ENCODE results near the gene HNMT. TPM values are rescaled to one million over a fixed set of nuclear protein-coding genes. Genes with fewer than 3 reads are reported as not detected.

The HNMT gene
- total and polyA plus RNA-seq, 2 donors (not counting 1 experiment from before 2014, with no cell fraction given): 0.24 TPM; not detected in 1

DNA sequence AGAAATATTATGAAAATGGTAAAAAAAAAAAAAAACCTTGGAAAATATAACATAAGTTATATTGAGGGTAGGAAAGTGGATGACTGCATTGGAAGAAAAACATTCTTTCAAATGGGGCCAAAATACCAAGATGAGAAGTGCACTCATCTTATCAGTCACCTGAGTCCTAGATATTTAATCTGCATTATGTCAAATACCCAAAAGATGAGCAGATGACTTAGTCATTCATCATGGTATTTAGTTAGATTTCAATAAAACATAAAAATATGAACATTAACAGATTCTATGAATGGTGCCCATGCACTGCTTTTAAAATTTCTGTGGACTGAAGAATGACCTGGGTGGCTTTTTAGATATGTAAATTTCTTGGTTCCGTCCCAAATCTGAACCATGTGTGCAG, 56.9 kb downstream of the HNMT start:
- H3K4me1 Mint-ChIP-seq: no peaks in the 10 kb centered on the region
- intact Hi-C loops (cut with micrococcal nuclease): no loop called here
- no peaks in the 10 kb centered on the region for H3K9me3 ChIP-seq (ENCODE audit: control extremely low read depth in 1 of 3, control insufficient read depth in 2 of 3, insufficient read depth in 1 of 3, low read length in 2 of 3)
- TF ChIP-seq CTCF (IDR thresholded peaks at IDR 0.05): no peak
- TF ChIP-seq EZH2 (IDR thresholded peaks at IDR 0.05; ENCODE audit: borderline replicate concordance, insufficient read depth, low read depth, low read length, poor library complexity, severe bottlenecking): no peak
- H3K27me3 Mint-ChIP-seq: no peaks in the 10 kb centered on the region
- H3K79me2 ChIP-seq (ENCODE audit: control insufficient read depth, insufficient read depth, low read length): no peaks in the 10 kb centered on the region
- H3K27ac Mint-ChIP-seq: no peak overlapping the region
- no peak overlapping the region for H3K9ac ChIP-seq (ENCODE audit: low read length)
- no peak overlapping the region for H2AFZ ChIP-seq (ENCODE audit: insufficient read depth, low read depth, low read length, poor library complexity, severe bottlenecking)
- WGBS (ENCODE audit: insufficient coverage): no CpG with 5 or more reads among the region's 1 CpG
- no peak overlapping the region for H3K27ac ChIP-seq (ENCODE audit: low read length in 2 of 2)
- DNase-seq (no peak), ATAC-seq (ENCODE audit: low read depth) (no peak)
- no peak overlapping the region for H3K4me2 ChIP-seq (replicated peaks; ENCODE audit: low read depth, low read length, poor library complexity, severe bottlenecking)
- H3K36me3 ChIP-seq (replicated peaks in 1 of 2; ENCODE audit: control extremely low read depth in 1 of 2, control insufficient read depth in 1 of 2, extremely low read depth in 1 of 2, insufficient read depth in 2 of 2, low read length in 1 of 2): no peaks in the 10 kb centered on the region
- H4K20me1 ChIP-seq (ENCODE audit: control insufficient read depth, insufficient read depth, low read length, poor library complexity, severe bottlenecking): no peaks in the 10 kb centered on the region
- ChIA-PET POLR2A (no interaction called here), CTCF (no interaction called here)
- H3K4me3 Mint-ChIP-seq: no peak overlapping the region
- no peak overlapping the region for H3K4me3 ChIP-seq (ENCODE audit: control extremely low read depth in 1 of 5, extremely low read depth in 1 of 5, insufficient read depth in 1 of 5, low read depth in 2 of 5, low read length in 4 of 5)
- no peaks in the 10 kb centered on the region for H3K4me1 ChIP-seq (ENCODE audit: control insufficient read depth in 2 of 2, insufficient read depth in 2 of 2, low read length in 2 of 2)
- H3K9me3 Mint-ChIP-seq (ENCODE audit: insufficient read depth): no peaks in the 10 kb centered on the region
- no peaks in the 10 kb centered on the region for H3K27me3 ChIP-seq (replicated peaks in 1 of 4; ENCODE audit: control extremely low read depth in 1 of 4, control insufficient read depth in 3 of 4, insufficient read depth in 4 of 4, low read length in 3 of 4)

GRCh38 chr2:138023298-138023697, 59.0 kb downstream of the HNMT start:
- TF ChIP-seq EZH2 (IDR thresholded peaks at IDR 0.05; ENCODE audit: borderline replicate concordance, insufficient read depth, low read depth, low read length, poor library complexity, severe bottlenecking) (no peak), CTCF (IDR thresholded peaks at IDR 0.05) (no peak)
- Histone ChIP-seq H3K27me3 (replicated peaks in 1 of 4; ENCODE audit: control extremely low read depth in 1 of 4, control insufficient read depth in 3 of 4, insufficient read depth in 4 of 4, low read length in 3 of 4) (no peaks in the 10 kb centered on the region), H3K27ac (ENCODE audit: low read length in 2 of 2) (no peak overlapping the region), H3K4me3 (ENCODE audit: control extremely low read depth in 1 of 5, extremely low read depth in 1 of 5, insufficient read depth in 1 of 5, low read depth in 2 of 5, low read length in 4 of 5) (no peak overlapping the region), H4K20me1 (ENCODE audit: control insufficient read depth, insufficient read depth, low read length, poor library complexity, severe bottlenecking) (no peaks in the 10 kb centered on the region), H3K9me3 (ENCODE audit: control extremely low read depth in 1 of 3, control insufficient read depth in 2 of 3, insufficient read depth in 1 of 3, low read length in 2 of 3) (no peaks in the 10 kb centered on the region), H3K79me2 (ENCODE audit: control insufficient read depth, insufficient read depth, low read length) (no peaks in the 10 kb centered on the region), H3K4me1 (ENCODE audit: control insufficient read depth in 2 of 2, insufficient read depth in 2 of 2, low read length in 2 of 2) (no peaks in the 10 kb centered on the region), H3K9ac (ENCODE audit: low read length) (no peak overlapping the region), H3K36me3 (replicated peaks in 1 of 2; ENCODE audit: control extremely low read depth in 1 of 2, control insufficient read depth in 1 of 2, extremely low read depth in 1 of 2, insufficient read depth in 2 of 2, low read length in 1 of 2) (no peaks in the 10 kb centered on the region), H2AFZ (ENCODE audit: insufficient read depth, low read depth, low read length, poor library complexity, severe bottlenecking) (no peak overlapping the region), H3K4me2 (replicated peaks; ENCODE audit: low read depth, low read length, poor library complexity, severe bottlenecking) (no peak overlapping the region)
- DNase-seq: no peak
- 67% methylated on average over 1 of the region's 4 CpGs for WGBS (ENCODE audit: insufficient coverage)
- Mint-ChIP-seq H3K4me1 (no peaks in the 10 kb centered on the region), H3K27ac (no peak overlapping the region), H3K27me3 (no peaks in the 10 kb centered on the region), H3K4me3 (no peak overlapping the region), H3K9me3 (ENCODE audit: insufficient read depth) (no peaks in the 10 kb centered on the region)
- no peak for ATAC-seq (ENCODE audit: low read depth)
- CTCF ChIA-PET: no interaction called here
- intact Hi-C loops (cut with micrococcal nuclease): no loop called here
- POLR2A ChIA-PET: no interaction called here

Measured in B cell (primary cell).